KOPT-K1 (cell line): ENCODE measurements around the gene PRSS53.

ENCODE experiments used
- H3K27ac ChIP-seq: fragments of 200-600 bp; sonication (generic); 2 replicates; pipeline ENCODE4 v1.5.1; 2016; ENCODE audit warnings: antibody characterized with exemption, mild to moderate bottlenecking, low read depth, low read length; ENCODE audit not compliant: poor library complexity, severe bottlenecking
- H3K36me3 ChIP-seq: fragments of 200-600 bp; sonication (generic); 2 replicates; pipeline ENCODE4 v1.5.1; 2017; ENCODE audit warnings: antibody characterized with exemption, mild to moderate bottlenecking, low read length, moderate library complexity; ENCODE audit not compliant: insufficient read depth
- H3K9me3 ChIP-seq: fragments of 200-600 bp; sonication (generic); 2 replicates; pipeline ENCODE4 v1.5.1; 2017; ENCODE audit warnings: antibody characterized with exemption, low read length, mild to moderate bottlenecking; ENCODE audit not compliant: insufficient read depth, poor library complexity, severe bottlenecking

Gene PRSS53

GRCh38 chr16:31061813-31062440 is 26.8 kb downstream of the PRSS53 start:
- no peak overlapping the region for H3K27ac ChIP-seq
- H3K36me3 ChIP-seq: peaks cover 55% of the 10 kb centered on the region

GRCh38 chr16:31061126-31061812 is 27.5 kb downstream of the PRSS53 start:
- no peak overlapping the region for H3K27ac ChIP-seq
- H3K9me3 ChIP-seq: no peaks in the 10 kb centered on the region

More at GRCh38 chr16:31061813-31062440, 26.8 kb downstream of the PRSS53 start:
- H3K9me3 ChIP-seq: no peaks in the 10 kb centered on the region

GRCh38 chr16:31055613-31056012 is 33.1 kb downstream of the PRSS53 start:
- Histone ChIP-seq H3K36me3 (peaks cover 22% of the 10 kb centered on the region), H3K9me3 (no peaks in the 10 kb centered on the region)

More at GRCh38 chr16:31061126-31061812, 27.5 kb downstream of the PRSS53 start:
- peaks cover 55% of the 10 kb centered on the region for H3K36me3 ChIP-seq

GRCh38 chr16:31052114-31052513 is 36.6 kb downstream of the PRSS53 start:
- Histone ChIP-seq H3K36me3 (no peaks in the 10 kb centered on the region), H3K27ac (no peak overlapping the region), H3K9me3 (no peaks in the 10 kb centered on the region)

More at GRCh38 chr16:31055613-31056012, 33.1 kb downstream of the PRSS53 start:
- H3K27ac ChIP-seq: no peak overlapping the region

GRCh38 chr16:31050280-31051030 is 38.3 kb downstream of the PRSS53 start:
- Histone ChIP-seq H3K27ac (no peak overlapping the region), H3K9me3 (no peaks in the 10 kb centered on the region), H3K36me3 (no peaks in the 10 kb centered on the region)

GRCh38 chr16:31043898-31044481 is 44.8 kb downstream of the PRSS53 start:
- Histone ChIP-seq H3K27ac (no peak overlapping the region), H3K36me3 (peaks cover 15% of the 10 kb centered on the region; the same call in 1 of the 2 replicates), H3K9me3 (no peaks in the 10 kb centered on the region)

GRCh38 chr16:31043352-31043751 is 45.4 kb downstream of the PRSS53 start:
- H3K9me3 ChIP-seq: no peaks in the 10 kb centered on the region
- peaks cover 18% of the 10 kb centered on the region; the same call in 1 of the 2 replicates for H3K36me3 ChIP-seq
- H3K27ac ChIP-seq: no peak overlapping the region

GRCh38 chr16:31042866-31043265 is 45.9 kb downstream of the PRSS53 start:
- Histone ChIP-seq H3K9me3 (no peaks in the 10 kb centered on the region), H3K27ac (no peak overlapping the region), H3K36me3 (peaks cover 22% of the 10 kb centered on the region; the same call in 1 of the 2 replicates)

GRCh38 chr16:31038993-31039392 is 49.8 kb downstream of the PRSS53 start:
- Histone ChIP-seq H3K27ac (no peak overlapping the region), H3K36me3 (peaks cover 24% of the 10 kb centered on the region; the same call in 1 of the 2 replicates), H3K9me3 (no peaks in the 10 kb centered on the region)

- Histone ChIP-seq H3K27ac (no peak overlapping the region), H3K36me3 (peaks cover 24% of the 10 kb centered on the region; the same call in 1 of the 2 replicates), H3K9me3 (no peaks in the 10 kb centered on the region)
Measured at GRCh38 chr16:31036691-31037090, 52.1 kb downstream of the PRSS53 start.

GRCh38 chr16:31033709-31034492 is 54.8 kb downstream of the PRSS53 start:
- Histone ChIP-seq H3K27ac (peak overlapping the region; percentile 55), H3K9me3 (no peaks in the 10 kb centered on the region), H3K36me3 (peaks cover 8% of the 10 kb centered on the region; the same call in 1 of the 2 replicates)
